HG03135 (cell line): ENCODE results near the gene CERS2.

ENCODE experiments used
- ATAC-seq: cut with Tn5 transposase; IDR thresholded peaks from one replicate; pipeline ENCODE4 v1.9.1; 2021; ENCODE audit warnings: mild to moderate bottlenecking, moderate library complexity; ENCODE audit not compliant: unreplicated experiment

CERS2 gene

DNA sequence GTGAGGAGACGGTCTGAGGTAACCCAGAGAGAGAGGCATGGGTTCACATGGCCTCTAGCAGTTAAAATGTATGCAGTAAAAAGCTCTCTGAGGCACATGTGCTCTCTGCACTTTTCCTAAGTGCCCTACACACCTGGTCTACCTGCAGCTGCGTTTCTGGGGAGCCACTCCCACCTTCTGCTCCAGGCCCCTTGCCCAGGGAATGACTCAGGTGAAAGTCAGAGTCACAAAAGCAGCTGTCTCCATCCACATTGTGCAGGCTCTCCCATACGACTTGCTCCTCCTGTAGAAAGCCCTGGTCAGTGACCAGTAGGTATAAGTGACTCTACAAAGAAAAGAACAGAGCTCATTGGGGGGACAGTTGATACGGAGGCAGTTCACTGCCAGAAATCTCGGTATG is 23.3 kb upstream of the CERS2 start:
- no peak for ATAC-seq

DNA sequence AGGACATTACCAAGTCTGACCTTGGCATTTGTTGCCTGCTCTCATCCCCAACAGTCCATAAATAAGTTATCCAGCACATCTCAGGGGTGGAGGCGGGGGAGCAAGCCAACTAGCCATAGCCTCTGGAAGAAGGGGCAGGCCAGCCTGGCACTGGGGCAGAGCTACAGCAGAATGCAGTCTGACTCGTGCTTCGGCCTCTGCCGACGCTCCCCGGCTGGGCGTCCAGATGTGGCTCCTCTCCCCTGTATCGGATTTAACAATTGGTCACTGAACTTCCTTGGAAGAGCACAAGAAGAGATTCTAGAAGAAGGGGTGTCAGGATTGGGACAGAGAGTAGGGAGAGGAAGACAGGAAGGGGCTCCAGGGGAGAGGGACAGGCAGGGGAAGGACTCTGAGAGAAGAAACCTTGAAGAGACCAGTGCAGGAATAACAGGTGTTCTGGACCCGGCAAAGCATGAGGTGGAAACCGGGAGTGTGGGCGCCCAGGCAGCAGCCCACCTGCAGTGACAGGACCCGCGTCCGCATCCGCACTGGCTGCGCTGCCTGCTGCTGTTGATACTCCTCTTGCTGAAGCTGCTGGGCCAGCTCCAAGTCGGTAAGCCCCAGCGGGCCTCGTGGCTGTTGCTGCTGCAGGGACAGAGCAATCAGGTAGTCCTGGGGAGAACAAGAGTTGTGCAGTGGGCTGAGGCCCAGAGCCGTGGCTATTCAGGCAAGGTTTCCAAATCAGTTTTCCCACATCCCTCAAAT is 22.7 kb upstream of the CERS2 start:
- no peak for ATAC-seq

DNA sequence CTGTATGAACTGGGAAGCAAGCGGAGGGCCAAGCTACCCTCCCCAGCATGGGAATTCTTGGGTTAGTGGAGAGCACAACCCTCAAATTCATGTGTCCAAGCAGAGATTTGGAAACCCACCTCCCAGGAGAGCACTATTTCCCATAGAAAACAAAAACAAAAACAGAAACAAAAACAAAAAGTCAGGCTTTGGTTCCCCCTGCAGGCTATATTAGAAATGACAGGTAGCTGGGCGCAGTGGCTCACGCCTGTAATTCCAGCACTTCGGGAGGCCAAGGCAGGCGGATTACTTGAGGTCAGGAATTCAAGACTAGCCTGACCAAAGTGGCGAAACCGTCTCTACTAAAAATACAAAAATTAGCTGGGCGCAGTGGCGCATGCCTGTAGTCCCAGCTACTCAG is 21.3 kb upstream of the CERS2 start:
- no peak for ATAC-seq

DNA sequence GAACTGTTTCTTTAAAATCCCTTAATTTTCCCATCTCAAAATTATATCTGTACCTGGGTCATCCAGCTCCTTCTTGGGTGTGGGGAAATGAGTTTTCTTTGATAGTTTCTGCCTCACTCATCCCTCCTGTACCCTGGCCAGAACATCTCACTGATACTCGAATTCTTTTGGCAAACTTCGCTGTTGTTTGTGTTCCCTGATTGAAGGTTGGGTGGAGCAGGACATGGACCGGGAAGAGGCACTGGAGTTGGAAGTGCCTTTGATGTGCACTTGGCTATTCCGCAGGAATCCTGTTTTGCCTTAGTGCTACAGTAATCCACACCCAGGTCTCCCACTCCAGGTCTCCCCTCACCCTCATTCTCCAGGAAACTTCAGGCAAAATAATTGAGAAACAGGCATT is 20.8 kb upstream of the CERS2 start:
- ATAC-seq, result no peak

DNA sequence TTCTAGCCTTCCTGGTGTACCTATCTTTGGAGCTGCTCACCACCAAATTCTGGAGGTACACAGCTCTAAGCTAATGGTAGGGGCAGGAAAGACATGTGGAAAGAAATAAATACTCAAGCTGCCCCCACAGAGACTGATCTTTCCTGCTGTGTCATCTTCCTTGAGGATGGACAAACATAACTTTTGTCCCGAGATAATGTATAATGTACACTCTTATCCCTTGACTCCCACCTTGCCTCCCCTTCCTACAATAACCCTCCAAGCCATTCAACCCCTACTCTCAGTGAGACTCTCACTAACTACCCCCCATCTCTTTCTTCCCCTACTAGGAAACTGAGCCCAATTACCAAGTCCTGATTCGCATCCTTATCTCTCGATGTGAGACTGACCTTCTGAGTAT is 19.6 kb upstream of the CERS2 start:
- no peak for ATAC-seq

DNA sequence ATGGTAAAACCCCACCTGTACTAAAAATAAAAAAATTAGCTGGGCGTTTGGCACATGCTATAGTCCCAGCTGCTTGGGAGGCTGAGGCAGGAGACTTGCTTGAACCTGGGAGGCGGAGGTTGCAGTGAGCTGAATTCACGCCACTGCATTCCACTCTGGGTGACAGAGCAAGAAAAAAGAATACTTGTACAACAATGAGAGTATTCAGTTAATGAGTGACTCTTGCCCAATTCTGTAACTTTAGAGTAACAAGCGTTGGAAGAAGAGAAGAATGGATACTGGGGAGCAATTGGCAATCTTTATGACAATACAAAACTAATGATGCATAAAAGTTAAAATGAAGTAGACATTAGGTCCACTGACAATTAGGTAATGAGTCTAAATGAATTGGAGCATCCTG is 18.0 kb upstream of the CERS2 start:
- no peak for ATAC-seq

DNA sequence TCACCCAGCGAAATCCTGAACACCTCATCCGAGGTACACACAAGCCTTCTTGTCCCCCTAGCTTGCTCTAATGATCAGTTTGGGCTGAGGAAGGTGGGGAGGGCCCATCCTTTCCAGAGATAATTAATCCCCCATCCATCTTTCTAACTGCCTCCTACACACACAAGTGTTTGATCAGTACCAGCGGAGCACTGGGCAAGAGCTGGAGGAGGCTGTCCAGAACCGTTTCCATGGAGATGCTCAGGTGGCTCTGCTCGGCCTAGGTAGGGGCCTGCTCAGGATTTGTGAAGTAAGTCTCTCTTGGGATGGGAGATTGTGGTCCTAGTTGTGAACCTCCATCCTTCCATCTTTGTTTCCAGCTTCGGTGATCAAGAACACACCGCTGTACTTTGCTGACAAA is 13.3 kb upstream of the CERS2 start:
- ATAC-seq, result no peak

DNA sequence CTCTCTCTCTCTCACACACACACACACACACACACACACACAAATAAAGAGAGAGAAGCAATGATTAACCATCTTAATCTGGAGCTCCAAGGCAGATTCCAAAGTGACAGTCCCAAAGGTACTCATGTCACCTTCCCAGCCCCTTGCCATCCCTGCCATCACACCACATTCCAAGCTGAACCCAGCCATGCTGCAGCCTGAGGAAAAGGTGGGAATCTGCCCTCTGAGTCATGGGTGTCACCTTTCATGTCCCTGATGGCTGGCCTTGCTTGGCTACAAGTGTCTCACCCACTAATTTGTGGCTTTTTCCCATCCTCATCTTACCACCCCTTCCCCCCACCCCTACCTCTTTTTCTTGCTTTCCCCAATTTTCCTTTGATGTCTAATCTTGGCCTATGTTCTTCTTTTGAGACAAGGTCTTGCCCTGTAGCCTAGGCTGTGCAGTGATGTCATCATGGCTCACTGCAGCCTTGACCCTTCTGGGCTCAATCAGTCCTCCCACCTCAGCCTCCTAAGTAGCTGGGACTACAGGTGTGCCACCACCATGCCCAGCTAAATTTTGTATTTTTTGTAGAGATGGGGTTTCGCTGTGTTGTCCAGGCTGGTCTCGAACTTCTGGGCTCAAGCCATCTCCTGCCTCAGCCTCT is 10.7 kb upstream of the CERS2 start:
- ATAC-seq, result no peak

DNA sequence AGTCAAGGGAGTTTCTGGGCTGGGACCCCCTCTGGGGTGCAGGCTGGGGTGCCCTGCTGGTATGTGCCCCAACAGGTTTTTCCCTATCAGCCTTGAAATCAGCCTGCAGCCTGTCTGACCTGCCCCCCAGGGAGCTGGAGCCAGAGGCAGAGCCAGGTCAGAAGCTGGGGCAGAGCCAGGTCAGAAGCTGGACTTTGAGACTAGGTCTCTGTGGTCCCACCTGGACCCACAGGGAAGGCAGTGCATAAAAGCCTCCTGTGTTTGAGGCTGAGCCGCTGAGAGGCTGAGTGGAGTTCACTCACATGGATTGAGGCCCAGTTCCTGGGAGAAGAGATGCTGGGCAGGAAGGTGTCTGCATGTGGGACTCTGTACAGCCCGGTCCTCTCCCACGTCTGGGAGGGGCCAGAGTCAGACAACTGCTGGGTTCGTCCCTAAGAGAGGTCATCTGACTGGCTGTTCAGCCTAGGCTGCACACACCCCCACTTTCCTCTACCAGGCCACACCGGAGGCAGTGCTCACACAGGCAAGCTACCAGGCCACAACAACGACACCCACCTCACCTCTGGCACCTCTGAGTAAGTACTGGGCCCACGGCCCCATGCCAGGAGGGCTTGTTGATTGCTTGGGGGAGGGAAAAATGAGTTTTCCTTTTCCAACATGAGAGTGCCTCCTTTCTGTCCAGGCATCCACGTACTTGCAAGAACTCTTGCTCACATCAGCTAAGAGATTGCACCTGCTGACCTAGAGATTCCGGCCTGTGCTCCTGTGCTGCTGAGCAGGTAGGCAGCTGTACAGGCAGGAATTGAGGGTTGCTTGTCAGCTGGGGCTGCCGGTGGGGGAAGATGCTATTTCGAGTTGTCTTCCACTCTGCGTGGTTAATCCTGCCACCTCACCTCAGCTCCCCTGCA is 7.4 kb upstream of the CERS2 start, which contains the start of gene ANXA9:
Gene ANXA9 (plus strand): TSS at position 488 of the 908 bp plus-strand sequence. CDS start 814 bp downstream, outside the sequence.
- ATAC-seq, result no peak

DNA sequence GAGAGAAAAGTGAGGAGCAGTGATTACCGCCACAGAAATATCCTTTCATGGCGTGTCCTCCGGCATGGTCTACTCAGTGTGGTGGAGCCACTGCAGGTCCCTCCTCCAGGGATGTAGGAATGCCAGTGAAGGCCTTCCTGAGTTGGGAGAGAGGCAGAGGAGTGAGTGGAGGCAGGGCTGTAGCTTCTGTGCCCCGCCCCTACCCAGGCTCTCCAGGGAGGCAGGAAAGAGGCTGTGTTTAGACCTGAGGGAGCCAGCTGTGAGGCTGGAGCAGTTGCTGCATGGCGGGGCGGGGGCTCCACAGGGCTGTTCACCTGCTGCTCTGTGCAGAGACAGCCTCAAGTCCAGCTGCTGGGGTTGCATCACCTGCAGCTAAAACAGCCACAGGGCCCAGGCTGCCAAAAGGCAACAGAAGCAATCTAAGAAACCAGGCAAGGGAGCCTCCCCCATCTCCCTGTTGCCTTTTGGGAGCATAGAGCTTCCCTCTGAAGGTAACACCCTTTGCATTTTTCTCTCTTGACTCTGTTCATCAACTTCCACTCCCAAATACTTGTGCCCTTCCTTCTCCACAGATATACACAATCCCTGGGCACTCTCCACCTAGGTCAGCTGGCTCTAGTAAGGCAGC is 6.7 kb upstream of the CERS2 start:
- no peak for ATAC-seq

DNA sequence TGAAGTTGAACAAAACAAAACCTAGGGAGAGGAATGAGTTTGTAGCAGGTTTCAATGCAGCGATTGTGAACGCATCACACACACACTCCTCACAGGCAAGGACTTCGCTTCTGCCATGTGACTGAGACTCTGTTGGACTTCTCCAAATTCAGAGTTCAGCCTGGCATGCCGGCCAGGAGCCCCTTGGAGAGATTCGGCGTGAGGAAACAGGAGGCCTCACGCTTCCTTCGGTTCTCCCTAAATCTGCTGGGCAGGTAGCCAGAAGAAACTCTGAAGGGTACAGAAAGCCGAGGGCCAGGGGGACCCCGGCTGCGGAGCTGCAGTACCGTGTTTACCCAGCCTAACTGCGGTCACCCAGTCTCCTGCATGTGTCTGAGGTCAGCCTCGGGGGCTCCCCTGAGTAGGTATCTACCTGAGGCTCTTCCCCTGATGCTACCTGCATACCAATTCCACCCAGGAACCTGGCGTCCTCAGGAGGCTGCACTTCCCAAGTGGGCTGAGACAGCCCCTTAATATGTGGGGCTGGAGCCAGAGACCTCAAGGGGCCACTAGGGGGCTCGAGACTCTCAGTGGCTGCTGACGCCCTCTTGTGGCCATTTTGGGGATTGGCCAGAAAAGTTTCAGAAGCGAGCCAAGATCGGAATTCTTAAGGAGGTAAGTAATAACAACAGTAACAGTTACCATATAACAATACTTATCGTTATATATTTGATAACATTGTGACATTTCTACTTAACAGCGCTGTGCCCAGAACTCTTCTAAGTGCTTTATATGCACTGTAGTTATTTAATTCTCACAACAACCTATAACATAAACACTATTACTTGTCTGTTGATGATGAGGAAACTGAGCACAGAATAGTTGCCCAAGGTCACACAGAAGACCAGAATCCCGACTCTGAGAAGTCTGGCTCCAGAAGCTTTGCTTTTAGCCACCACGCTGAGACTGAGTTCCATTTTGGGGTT is 4.7 kb upstream of the CERS2 start:
- peak; percentile 53 for ATAC-seq

DNA sequence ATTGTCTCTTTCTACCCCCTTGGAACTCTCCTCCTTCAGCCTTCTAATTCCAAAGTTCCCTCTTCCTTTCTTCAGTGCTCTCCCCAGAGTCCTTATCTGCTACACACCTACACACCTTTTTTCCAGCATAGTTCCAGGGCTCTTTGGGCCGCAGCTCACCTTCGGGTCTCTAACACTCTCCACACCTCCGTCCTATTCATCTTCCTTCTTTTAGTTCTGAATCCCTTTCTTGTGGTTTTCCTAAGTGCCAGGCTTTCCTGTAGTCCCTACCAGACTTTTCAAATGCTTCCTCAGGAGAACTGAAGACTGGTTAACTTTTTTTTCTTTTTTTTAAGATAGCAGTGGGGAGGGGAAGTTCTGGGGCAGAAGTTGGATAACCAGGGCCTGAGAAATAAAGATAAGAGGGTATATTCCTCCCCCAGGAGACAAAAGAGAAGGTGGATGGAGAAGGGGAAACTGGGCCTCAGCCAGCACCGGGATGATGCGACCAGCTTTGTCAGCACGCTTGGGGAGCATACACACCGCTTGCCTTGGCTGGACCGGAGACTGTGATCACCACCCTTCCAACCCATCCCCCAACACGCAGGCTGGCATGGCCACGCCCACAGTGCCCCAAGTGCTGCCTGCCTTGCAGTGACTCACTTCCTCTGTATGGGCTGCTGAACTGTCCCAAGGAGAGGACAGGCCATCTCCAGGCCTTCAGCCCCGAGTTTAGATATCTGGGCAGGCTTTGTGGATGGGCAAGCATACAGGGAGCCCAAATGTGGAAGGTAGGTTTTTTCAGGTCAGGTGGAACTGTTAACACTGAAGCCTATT is 2.5 kb upstream of the CERS2 start:
- ATAC-seq, result no peak

DNA sequence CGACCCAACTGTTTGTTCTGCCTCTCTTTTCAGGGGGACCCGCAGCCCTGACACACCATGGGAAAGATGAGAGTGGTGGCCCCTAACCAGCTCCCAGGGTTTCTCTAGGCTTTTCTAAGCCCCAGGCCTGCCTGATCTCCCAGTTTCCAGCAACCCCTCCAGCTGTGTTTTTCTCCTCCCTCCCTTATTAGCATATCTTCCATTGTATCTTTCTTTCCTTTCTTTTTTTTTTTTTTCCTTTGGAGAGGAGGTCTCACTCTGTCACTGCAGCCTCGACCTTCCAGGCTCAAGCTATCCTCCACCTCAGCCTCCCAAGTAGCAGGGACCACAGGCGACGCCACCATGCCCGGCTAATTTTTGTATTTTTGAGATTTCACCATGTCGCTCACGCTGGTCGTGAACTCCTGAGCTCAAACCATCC is 1.8 kb upstream of the CERS2 start:
- ATAC-seq, result no peak

DNA sequence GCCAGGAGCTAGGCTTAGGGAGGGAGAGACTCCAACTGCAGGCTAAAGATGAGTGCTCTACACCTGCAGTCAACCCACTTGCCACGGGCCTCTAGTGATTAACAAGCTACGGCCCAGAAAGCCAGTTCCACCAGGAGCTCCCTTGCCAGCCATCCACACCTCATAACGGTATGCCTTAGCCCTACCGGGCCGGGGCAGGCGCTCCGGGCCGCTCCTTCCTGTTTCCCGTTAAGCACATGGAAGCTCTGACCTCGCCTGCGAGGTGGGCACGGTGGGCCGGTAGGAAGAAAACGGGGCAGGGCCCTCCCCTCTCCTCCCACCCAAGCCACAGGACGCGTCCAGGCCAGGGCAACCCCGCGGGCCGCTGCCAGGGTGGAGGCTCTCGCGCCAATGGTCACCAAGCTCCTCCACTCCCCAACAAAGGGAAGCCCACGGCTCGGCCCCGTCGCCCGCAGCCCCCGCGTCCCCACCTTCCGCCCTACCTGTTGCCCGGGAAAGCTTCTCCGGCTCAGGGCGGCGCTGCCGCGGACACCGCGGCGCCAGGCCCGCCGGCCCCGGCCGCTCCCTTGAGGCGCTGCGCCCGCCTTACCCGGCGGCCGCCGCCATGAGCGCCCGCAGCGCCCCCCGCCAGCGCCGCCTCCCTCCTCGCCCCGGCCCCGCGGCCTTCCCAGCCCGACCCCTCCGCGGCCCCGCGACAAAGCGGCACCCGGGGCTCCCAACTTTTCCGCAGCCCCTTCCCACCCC is 627 bp downstream of the CERS2 start:
- ATAC-seq, result peak; percentile 33

DNA sequence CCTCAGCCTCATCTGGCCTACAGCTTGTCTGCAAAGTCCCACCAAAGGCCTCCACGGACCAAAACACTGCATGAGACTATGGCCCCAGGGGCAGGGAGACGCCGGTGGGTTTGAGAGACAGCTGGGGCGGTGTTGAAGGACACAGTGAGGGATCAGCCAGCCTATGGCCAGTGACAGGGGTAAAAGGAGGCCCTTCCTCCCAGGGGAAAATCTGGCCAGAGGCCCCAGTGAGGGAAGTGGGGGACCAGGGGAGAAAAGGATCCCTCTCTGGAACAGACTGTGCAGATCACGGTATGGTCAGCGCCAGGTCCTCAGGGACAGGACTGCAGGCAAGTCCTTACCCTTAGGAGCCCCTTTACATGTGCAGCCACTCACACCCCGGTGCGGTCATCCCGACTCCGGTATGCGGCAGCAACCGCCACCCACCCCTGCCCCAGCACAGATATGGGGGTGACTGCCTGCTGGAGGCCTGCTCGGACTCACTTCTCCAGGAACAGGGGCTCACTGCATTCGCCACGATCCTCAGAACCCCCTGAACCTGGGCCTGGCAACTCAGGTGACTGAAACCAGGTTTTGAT is 1.3 kb downstream of the CERS2 start:
- ATAC-seq, result no peak

DNA sequence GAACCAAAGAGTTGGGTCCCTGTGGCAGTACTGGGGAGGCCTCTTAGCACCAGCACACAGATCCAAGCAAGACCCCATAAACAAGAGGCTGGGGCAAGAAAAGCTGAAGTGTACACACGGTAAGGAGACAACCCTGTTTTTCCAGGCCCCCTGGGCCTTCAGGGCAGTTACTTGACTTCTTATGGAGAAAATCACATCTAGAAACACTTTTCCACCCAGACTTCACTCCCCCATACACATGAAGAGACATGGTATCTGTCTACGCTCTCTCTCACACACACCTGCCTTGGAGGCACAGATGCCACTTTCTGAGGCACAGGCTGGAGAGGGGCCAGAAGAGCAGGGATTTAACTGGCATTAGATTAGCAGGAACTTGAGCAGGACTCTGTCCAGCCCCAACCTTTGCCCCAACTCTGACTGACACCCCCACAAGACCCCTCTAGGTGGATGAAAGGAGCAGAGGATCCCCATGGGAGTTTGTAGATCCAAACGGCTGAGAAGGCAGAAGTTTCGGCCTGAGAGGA is 2.2 kb downstream of the CERS2 start:
- ATAC-seq, result no peak

DNA sequence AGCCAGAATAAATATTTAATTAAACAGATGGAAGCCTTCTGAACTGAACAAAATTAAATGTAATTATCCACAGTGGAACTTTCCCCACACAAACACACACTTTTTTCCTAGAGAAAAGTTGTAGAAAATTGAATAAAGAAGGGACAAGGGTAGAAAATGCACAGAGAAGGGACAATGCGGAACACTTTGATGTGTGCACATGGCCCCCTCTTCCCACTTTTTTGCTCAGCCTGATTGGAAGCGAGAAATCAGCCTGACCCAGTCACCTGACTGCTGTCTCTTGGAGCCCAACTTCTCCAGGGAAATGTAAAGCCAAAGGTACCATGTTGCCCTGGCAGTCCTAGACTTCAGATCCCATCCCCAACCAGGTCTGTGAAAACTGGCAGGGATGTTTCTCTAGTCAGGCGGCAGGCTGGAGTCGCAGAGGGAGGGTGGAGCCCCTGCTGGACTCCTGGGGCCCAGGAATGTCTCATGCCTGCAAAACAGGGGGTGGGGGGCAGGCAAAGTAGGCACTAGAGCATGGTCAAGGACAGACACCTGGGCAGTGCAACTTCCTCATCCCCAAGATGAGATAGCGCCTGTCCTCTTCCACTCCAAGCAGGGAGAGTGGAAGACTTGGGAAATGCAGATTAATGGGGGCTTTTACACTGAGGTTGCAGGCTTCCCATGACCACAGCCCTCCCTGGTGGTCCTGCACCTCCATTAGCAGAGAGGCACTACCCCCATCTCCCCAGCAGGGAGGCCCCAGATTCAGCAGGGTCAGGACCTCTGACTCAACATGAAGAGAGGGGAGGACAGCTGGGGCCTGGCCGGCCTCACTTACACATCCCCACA is 2.8 kb downstream of the CERS2 start:
- no peak for ATAC-seq
